Myocyte (in vitro differentiated cells): ENCODE data around the gene ATP8B2. TPM values are rescaled to one million over a fixed set of nuclear protein-coding genes. Genes with fewer than 3 reads are reported as not detected.
"Not testable (repeated sequence)": the region's sequence is repeated elsewhere in the genome, so short reads cannot be mapped to it uniquely, and the experiment has no call there.

ENCODE experiments used
- DNase-seq: peaks from one replicate; pipeline ENCODE4 v3.0.0-alpha.2; 2012; ENCODE audit warnings: low read depth
- total RNA-seq: library from RNA; depleted of rRNA; stranded (reverse); fragments of >200 nt; gene quantifications from 2 replicates; pipeline ENCODE4 v1.2.3, GENCODE V29; 2014

ATP8B2 gene
- total RNA-seq, 1 donor from 2014 or later: 46.9 TPM

DNA sequence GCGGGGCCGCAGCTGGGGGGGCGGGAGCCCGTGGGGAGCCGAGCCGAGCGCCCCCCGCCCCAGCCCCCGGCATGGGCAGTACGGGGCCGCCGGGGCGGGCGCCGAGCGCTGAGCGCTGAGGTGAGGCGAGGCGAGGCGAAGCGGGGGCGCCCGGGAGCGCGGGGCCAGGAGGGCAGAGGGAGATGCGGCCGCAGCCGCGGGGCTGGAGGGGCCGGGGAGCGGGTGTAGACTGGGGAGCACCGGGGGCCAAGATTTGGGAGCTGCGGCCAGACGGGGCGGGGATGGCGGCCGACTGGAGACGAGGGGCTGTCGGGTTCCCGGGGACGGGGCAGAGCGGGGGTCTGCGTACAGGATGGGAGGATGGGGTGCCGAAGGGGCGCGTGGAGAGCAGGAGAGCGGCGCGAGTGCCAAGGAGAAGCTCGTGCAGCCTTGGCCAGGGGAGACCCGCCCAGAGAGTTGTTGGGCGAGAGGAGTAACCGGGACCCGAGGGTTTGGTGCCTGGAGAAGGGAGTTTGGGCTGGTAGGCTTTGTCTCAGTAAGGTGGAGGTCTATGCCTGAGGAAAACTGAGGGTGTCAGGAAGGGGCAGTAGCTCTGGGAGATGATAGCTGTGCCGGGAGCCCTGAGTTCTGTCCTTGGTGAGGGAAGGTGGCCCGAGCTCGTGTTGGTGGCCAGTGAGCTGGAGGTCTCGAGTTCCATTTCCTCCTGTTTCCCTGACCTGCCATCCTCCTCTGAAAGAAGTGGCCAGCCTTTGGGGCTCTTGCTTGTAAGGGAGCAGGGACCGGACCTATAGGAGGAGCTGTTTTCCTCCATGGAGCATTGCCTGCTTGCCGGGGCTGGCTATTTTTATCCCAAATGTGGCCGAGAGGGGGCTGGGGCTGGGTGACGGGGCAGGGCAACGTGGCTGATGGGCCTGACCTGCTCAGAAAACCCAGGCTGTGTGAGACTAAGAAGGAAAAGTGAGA is 539 bp downstream of the ATP8B2 start:
- DNase-seq: peak; percentile 91

DNA sequence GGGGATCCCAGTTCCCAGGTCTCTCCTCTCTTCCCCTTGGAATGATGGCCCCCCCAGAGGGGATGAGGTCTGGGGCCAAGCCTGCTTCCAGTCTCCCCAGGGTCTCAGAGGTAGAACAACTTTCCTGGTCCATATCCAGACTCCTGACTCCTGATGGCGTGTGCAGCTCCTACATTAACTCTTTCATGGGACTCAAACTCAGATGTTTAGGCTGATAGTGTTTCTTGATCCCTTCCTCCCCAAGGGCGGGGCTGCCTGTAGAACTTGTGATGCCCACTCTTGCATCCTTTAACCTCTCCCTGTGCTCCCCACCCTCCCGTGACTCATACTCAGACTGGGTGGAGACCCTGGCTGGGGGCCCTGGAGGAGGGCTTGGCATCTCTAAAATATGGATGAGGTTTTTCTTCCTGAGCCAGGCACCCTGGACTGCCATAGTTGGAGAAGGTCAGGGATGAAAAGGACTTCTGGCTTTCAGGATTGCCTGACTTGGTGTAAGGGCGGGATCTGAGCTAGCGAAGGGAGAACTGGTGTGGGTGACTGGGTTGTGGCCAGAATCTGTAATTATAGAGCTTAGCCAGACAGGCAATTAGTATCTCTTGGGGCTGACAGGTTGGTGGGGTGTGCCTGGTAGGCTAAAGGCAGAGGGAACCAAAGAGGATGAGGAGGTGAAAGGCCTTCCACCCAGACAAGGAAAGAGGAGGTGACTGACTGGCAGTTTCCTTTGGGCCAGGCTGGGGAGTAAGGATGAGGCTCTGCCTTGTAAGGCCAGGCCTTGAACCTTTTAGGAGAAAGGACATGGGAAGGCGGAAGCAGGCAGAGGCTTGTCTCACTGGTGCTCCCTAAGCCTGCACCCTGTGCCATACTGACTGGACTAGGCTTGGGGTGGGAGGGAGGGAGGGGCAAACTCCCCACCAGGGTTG is 1.5 kb downstream of the ATP8B2 start:
- DNase-seq: peak; percentile 60

DNA sequence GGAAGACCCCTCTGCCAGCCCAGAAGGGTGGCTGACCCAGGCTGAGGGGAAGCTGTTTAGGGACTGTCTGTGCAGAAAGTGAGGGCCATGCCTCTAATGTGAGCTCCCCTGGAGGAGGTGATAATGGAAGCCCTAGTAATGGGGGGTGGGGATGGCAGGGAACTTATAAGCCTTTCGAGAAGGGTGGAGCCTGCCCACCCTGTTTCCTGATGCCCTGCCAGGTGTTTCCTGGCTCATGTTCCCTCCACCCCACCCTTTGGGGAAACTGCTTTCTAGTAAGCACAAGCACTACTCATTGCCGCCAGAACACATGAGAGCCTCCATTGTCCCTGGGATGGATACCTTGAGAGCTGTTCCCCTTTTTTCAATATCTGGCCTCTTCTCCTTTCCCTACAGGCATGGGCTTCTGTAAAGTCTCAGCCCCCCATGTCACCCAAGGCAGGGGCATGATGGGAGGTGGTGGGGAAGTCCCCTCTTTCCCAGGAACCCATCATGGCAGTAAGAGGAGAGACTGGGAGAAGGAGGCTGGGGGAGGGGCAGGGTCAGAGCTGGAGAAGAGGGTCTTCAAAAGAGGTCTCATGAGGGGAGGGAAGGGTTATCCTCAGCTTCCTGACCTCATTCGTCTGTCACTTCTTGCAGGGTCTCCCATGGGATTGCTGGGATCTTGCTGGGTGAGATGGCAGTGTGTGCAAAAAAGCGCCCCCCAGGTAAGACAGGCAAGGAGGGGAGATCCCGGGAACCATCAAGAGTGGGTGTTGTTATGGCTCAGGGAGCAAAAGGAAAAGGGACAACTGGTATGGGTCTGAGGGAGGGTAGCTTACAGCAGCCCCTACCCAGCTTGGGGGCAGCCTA is 2.4 kb downstream of the ATP8B2 start:
- DNase-seq: no peak

DNA sequence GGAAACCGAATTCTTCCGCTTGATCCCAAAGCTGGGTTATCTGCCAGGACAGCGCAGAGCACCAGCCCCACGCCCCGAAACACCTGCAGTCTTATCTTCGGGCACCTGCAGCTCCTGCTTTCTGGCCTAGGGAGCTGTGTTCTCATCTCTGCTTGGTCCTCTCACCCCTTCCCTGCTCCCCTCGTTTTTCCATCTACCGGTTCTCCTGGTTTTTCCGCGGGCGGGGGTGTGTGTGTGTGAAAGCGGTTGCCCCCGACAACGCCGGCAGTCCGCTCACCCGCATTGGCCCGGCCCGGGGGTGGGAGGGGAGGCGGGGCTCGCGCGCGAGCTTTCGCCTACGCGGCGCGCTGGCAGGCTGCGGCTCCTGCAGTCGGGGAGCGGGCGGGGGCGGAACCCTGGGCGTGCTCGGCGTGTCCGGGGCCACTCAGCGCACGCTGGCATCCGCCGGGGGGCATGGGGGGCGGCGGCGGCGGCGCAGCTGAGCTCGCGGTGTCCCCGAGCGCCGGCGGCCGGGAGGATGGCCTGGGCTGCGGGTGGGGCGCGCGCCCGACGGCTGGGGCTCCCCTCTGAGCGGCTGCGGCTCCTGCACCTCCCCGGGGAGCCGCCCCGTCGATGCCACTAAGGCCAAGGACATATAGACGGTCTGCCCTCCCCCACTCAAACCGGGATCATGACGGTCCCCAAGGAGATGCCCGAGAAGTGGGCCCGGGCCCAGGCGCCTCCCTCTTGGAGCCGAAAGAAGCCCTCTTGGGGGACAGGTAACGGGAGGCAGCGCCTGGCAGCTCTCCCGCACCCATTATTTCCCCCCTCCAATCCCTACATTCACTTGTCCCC is 3.2 kb downstream of the ATP8B2 start:
- DNase-seq: peak; percentile 55

DNA sequence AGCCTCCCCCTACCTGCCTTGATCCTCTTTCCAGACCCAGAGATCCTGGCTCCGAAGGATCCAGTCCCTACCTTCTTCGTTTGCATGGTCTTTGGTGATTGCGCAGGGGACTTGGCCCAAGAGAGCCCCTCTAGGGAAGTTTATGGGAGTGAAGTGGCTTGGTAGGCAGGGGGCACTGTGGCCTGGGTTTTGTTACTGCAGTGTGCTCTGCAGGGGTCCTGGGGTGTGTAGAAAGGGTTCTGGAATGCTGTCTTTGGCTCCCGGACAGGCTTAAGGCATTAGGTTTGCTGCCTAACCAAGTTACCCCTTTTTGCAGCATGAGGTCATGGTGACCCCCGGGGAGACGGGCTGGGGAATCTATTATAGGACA is 3.8 kb downstream of the ATP8B2 start:
- no peak for DNase-seq

DNA sequence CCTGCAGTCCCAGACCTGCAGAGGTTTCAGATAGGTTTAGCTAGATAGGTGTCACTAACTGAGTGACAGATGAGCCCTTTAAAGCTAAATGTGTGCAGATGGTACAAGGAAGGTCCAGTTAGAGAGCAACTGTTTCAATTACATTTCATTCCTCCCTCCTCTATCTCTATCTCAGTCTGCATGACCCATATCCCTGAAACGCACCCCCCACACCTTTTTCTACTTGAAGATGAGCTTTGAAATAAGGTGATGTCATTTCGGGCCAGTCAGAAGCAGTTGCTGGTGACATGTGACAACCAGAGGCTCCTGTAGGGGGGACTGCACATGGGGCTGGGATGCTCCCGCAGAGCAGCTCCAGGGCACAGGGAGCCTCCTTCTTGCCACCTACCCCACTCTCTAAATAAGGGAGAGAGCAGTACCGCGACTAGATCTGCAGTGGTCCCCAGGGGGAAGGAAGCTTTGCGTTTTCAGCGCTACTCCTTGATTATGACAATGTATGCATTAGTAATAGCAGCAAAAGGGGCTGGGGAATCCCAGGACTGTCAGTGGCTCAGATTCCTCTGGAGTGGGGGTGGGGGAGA is 4.3 kb downstream of the ATP8B2 start:
- DNase-seq: no peak

DNA sequence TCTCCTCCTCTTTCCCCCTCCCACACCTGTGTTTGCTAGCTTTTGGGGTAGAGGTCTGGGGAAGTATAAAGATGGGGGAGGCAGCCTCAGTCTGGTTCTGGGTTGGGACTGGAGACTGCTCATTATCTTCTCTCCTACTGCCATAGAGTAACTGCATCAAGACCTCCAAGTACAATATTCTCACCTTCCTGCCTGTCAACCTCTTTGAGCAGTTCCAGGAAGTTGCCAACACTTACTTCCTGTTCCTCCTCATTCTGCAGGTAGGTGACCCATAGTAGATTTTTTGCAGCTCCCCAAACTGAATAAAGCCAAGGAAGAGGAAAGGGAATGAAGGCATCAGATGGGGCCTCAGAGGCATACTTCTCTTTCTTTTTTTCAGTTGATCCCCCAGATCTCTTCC is 5.3 kb downstream of the ATP8B2 start:
- DNase-seq: no peak

DNA sequence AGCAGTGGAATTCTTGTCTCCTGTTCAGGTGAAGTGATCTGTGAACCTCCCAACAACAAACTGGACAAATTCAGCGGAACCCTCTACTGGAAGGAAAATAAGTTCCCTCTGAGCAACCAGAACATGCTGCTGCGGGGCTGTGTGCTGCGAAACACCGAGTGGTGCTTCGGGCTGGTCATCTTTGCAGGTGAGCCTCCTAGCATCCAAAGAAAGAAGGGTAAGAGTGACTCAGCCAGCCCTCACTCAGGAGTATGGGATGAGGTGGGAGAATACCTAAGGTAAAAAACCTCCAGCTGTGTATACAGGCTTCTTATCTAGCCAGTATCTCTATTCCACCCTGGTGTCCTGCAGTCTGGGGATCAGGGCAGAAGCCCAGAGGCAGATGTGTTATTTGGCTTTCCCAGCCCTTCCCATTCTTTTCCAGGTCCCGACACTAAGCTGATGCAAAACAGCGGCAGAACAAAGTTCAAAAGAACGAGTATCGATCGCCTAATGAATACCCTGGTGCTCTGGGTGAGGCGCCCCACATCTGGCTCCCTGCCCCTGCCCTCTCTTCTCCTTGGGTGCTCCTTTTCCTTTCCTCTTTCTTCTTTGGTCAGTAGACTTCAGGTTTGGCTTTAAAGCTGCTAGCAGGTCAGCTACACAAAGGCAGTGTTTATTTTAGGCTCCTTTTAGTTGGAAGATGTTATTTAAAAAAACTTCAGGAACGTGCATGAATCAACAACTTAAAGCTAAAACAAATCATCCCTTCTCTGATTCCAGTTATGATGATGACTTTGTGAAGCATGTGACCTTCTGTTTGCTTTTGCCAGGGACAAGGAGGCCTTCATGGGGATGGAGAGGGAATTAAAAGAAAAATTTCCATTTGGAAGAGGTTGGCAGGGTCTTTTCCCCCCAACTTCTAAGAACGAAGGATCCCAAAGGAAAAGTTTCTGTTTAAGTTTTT is 9.0 kb downstream of the ATP8B2 start:
- no peak for DNase-seq

DNA sequence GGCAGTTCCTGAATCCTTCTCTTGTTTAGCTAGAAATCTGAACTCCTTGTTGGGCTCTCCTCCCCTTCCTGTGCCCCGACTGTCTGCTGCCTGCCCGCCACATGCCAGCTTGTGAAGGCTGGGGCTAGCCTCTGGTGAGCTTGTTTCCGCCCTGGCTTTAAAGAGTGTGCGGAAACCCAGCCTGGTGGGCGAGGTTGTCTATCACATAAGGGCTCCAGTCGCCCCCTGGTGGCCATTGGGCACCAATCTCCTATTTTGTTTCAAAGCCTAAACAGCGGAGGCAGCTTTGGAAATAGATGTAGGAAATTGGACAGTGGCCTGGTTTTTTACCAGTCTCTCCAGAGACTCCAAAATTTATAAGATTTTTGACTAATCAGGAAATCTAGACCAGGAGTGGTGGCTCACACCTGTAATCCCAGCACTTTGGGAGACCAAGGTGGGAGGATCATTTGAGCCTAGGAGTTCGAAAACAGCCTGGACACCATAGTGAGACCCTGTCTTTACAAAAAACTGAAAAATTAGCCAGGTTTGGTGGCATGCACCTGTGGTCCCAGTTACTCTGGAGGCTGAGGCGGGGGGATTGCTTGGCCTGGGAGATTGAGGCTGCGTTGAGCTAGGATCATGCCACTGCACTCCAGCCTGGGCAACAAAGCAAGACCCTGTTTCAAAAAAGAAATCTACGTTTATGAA is 9.8 kb downstream of the ATP8B2 start:
- DNase-seq: peak; percentile 88

DNA sequence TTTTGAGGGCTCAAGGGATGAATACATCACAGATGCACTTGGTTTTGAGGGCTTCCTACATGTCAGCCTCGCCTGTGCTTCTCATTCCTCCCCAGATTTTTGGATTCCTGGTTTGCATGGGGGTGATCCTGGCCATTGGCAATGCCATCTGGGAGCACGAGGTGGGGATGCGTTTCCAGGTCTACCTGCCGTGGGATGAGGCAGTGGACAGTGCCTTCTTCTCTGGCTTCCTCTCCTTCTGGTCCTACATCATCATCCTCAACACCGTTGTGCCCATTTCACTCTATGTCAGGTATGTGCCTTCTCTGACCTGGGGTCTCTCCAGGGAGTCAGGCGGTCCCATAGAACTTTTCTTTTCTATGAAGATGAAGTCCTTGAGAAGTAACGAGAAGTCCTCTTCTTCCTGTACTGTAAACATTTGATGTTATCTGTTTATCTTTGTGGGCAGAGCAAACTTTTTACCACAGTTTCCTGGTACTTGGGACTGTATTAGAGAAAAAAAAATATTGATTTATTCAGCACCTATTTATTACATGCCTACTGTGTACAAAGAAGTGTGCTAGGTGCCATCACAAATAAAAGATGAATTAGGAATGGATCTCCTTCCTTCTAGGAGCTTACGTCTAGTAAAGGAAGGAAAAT is 12.0 kb downstream of the ATP8B2 start:
- no peak for DNase-seq

DNA sequence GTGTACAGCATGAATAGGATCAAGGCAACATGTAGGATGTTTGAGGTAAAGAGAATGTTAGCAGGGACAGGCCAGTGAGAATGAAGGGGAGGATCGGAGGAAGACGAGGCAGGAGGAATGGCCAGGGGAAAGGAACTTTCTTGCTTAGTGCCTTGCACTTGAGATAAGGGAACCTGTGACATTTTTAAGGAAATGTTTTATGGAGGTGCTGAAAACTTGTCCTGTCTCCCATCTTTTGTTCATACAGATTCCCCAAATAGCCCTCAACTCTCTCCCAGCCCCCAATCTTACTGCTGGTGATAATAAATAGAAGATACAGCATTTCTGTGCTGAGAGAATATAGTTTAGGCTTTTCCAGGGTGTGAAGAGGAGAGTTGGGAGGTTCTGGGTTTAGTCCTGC is 13.6 kb downstream of the ATP8B2 start:
- no peak for DNase-seq

DNA sequence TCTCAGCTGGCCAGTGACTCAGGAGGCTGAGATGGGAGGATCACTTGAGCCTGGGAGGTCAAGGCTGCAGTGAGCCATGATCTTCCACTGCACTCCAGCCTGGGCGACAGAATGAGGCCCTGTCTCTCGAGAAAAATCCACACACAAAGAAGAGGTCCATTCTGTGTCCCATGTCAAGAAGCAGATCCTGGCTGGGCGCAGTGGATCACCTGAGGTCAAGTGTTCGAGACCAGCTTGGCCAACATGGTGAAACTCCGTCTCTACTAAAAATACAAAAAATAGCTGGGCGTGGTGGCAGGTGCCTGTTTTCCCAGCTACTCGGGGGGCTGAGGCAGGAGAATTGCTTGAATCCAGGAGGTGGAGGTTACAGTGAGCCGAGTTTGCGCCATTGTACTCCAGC is 16.0 kb downstream of the ATP8B2 start:
- DNase-seq: not testable (repeated sequence)

DNA sequence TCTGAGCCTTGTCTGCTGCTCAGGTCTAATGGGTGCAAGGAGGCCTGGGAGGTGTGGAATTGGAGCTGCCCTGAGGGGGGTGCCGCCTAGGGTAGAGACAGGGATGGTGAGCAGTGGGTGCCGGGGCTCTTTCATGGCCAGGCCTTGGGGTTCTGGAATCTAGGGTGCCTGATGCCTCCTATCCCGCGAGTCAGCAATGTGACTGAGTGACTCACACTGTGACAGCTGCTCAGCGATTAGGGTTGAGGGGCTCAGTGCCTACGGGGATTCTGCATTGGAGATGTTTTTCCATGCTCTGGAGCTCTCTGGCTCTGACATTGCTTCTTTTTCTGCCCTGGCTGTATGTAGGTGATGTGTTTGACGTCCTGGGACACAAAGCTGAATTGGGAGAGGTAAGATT is 16.8 kb downstream of the ATP8B2 start:
- DNase-seq: peak; percentile 76

DNA sequence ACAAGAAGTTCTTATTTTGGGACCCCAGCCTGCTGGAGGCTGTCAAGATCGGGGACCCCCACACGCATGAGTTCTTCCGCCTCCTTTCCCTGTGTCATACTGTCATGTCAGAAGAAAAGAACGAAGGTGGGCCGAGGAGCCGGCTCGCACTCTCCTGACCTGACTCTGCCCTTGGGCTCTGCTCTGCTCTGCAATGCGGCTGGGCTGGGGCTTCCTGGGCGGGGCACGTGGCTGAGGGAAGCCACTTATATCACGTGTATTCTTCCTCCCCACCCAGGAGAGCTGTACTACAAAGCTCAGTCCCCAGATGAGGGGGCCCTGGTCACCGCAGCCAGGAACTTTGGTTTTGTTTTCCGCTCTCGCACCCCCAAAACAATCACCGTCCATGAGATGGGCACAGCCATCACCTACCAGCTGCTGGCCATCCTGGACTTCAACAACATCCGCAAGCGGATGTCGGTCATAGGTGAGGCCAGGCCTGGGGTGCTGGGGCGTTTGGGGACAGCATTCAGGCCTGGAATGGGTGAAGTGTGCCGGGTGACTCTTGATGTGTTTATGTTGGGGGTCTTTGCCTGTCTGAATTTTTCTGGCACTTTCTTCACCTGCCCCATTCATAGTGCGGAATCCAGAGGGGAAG is 17.6 kb downstream of the ATP8B2 start:
- no peak for DNase-seq

DNA sequence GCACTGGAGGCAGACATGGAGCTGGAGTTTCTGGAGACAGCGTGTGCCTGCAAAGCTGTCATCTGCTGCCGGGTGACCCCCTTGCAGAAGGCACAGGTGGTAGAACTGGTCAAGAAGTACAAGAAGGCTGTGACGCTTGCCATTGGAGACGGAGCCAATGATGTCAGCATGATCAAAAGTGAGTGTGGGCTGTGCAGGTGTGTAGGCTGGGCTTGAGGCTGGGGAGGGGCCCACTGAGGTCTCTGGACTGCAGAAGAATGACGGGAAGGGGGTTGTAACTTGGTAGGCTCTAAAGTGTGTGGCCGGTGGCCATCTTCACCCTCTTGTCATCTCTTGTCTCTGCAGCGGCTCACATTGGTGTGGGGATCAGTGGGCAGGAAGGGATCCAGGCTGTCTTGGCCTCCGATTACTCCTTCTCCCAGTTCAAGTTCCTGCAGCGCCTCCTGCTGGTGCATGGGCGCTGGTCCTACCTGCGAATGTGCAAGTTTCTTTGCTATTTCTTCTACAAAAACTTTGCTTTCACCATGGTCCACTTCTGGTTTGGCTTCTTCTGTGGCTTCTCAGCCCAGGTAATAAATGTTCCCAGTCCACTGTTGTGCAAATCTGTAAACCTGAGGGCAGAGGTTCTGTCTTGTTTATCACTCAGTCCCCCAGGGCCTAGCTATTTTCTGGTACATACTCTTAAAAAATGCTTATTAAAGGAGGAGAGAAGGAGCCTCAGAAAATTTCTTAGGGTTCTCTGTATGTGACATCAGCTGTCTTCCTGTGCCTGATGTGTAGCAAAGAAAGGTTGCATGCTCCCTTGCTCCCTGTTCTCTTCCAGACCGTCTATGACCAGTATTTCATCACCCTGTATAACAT is 19.9 kb downstream of the ATP8B2 start:
- DNase-seq: peak; percentile 28

DNA sequence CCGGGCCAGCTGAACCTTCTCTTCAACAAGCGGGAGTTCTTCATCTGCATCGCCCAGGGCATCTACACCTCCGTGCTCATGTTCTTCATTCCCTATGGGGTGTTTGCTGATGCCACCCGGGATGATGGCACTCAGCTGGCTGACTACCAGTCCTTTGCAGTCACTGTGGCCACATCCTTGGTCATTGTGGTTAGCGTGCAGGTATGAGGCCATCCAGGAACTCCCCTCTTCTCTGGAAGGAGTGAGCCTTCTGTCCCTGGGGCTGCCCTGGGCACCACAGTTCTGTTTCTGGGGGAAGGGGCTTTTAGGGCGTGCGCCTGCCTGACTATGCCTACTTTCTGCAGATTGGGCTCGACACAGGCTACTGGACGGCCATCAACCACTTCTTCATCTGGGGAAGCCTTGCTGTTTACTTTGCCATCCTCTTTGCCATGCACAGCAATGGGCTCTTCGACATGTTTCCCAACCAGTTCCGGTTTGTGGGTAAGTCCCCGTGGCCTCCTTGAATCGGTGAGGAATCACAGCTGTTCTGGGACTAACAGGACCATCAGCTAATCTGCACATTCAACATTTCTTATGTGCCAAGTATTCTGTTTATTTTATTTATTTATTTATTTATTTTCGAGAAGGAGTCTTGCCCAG is 21.1 kb downstream of the ATP8B2 start:
- DNase-seq: no peak
